NT2/D1 (cell line): ENCODE results near the gene AMBN.

ENCODE experiments used
- DNase-seq: peaks from one replicate; pipeline ENCODE4 v3.0.0-alpha.2; 2011; ENCODE audit warnings: low read depth, low spot score
- H3K27me3 ChIP-seq: 2 replicates; pipeline ENCODE4 v1.6.0; 2011; ENCODE audit warnings: mild to moderate bottlenecking; ENCODE audit not compliant: insufficient read length, insufficient read depth
- H3K36me3 ChIP-seq: 2 replicates; pipeline ENCODE4 v1.6.1; 2011; ENCODE audit warnings: mild to moderate bottlenecking, low read length, mixed read lengths; ENCODE audit not compliant: insufficient read depth, insufficient read length
- H3K4me1 ChIP-seq: 2 replicates; pipeline ENCODE4 v1.5.1; 2011; ENCODE audit not compliant: insufficient read depth, insufficient read length
- H3K4me3 ChIP-seq: 2 replicates; pipeline ENCODE4 v1.5.1; 2011; ENCODE audit warnings: low read depth; ENCODE audit not compliant: insufficient read length
- H3K9ac ChIP-seq: 2 replicates; pipeline ENCODE4 v1.6.0; 2011; ENCODE audit warnings: low read depth; ENCODE audit not compliant: insufficient read length
- H3K9me3 ChIP-seq: 2 replicates; pipeline ENCODE4 v1.5.1; 2011; ENCODE audit warnings: mild to moderate bottlenecking, low read length; ENCODE audit not compliant: insufficient read depth
- SUZ12 ChIP-seq: IDR thresholded peaks from 2 replicates; pipeline ENCODE4 v1.6.1; 2011; ENCODE audit not compliant: insufficient read length, insufficient read depth; ENCODE audit errors: extremely low read depth
- YY1 ChIP-seq: IDR thresholded peaks from 2 replicates; pipeline ENCODE4 v1.6.1; 2011; ENCODE audit not compliant: insufficient read length, insufficient read depth
- ZNF274 ChIP-seq: IDR thresholded peaks from 2 replicates; pipeline ENCODE4 v1.6.1; 2011; ENCODE audit warnings: mild to moderate bottlenecking, low read depth, low read length

The AMBN gene

GRCh38 chr4:70570796-70571195 lies 21.3 kb upstream of the AMBN start:
- Histone ChIP-seq H3K36me3 (no peaks in the 10 kb centered on the region), H3K4me1 (no peaks in the 10 kb centered on the region), H3K9ac (no peak overlapping the region), H3K9me3 (peaks cover 3% of the 10 kb centered on the region; the same call in 1 of the 2 replicates), H3K4me3 (no peak overlapping the region), H3K27me3 (no peaks in the 10 kb centered on the region)
- DNase-seq, result no peak
- TF ChIP-seq YY1 (no peak), SUZ12 (no peak), ZNF274 (no peak)

- DNase-seq, result no peak
- H3K9me3 ChIP-seq, result peaks cover 6% of the 10 kb centered on the region; the same call in 1 of the 2 replicates
- H3K9ac ChIP-seq, result no peak overlapping the region
- no peaks in the 10 kb centered on the region for H3K27me3 ChIP-seq
- no peaks in the 10 kb centered on the region for H3K4me1 ChIP-seq
- TF ChIP-seq YY1, result no peak
- TF ChIP-seq ZNF274, result no peak
- no peak for TF ChIP-seq SUZ12
- H3K36me3 ChIP-seq, result no peaks in the 10 kb centered on the region
- H3K4me3 ChIP-seq, result no peak overlapping the region
Measured at GRCh38 chr4:70571772-70572171, 20.3 kb upstream of the AMBN start.

GRCh38 chr4:70575964-70576363 lies 16.1 kb upstream of the AMBN start:
- Histone ChIP-seq H3K27me3 (no peaks in the 10 kb centered on the region), H3K9me3 (peaks cover 6% of the 10 kb centered on the region; the same call in 1 of the 2 replicates), H3K4me1 (no peaks in the 10 kb centered on the region), H3K9ac (no peak overlapping the region), H3K4me3 (no peak overlapping the region), H3K36me3 (no peaks in the 10 kb centered on the region)
- DNase-seq, result no peak
- TF ChIP-seq SUZ12 (no peak), YY1 (no peak), ZNF274 (no peak)

- H3K36me3 ChIP-seq, result no peaks in the 10 kb centered on the region
- no peaks in the 10 kb centered on the region for H3K4me1 ChIP-seq
- H3K9ac ChIP-seq, result no peak overlapping the region
- H3K4me3 ChIP-seq, result no peak overlapping the region
- DNase-seq, result no peak
- peaks cover 6% of the 10 kb centered on the region; the same call in 1 of the 2 replicates for H3K9me3 ChIP-seq
- no peaks in the 10 kb centered on the region for H3K27me3 ChIP-seq
- TF ChIP-seq YY1 (no peak), SUZ12 (no peak), ZNF274 (no peak)
Measured at GRCh38 chr4:70577220-70577927, 14.7 kb upstream of the AMBN start.

- H3K36me3 ChIP-seq, result no peaks in the 10 kb centered on the region
- DNase-seq, result no peak
- no peak for TF ChIP-seq YY1
- TF ChIP-seq ZNF274, result no peak
- no peak for TF ChIP-seq SUZ12
- no peak overlapping the region for H3K9ac ChIP-seq
- H3K4me1 ChIP-seq, result no peaks in the 10 kb centered on the region
- H3K4me3 ChIP-seq, result no peak overlapping the region
- no peaks in the 10 kb centered on the region for H3K27me3 ChIP-seq
- no peaks in the 10 kb centered on the region for H3K9me3 ChIP-seq
Measured at GRCh38 chr4:70581980-70582379, 10.1 kb upstream of the AMBN start.

- Histone ChIP-seq H3K36me3 (no peaks in the 10 kb centered on the region), H3K9ac (no peak overlapping the region)
- no peak for DNase-seq
Measured at GRCh38 chr4:70583952-70584834, 7.9 kb upstream of the AMBN start.

GRCh38 chr4:70586841-70587240 lies 5.2 kb upstream of the AMBN start:
- H3K27me3 ChIP-seq, result no peaks in the 10 kb centered on the region
- H3K9me3 ChIP-seq, result no peaks in the 10 kb centered on the region

More at GRCh38 chr4:70583952-70584834, 7.9 kb upstream of the AMBN start:
- H3K27me3 ChIP-seq, result no peaks in the 10 kb centered on the region
- no peaks in the 10 kb centered on the region for H3K9me3 ChIP-seq
- H3K4me1 ChIP-seq, result no peaks in the 10 kb centered on the region
- TF ChIP-seq ZNF274 (no peak), SUZ12 (no peak), YY1 (no peak)
- no peak overlapping the region for H3K4me3 ChIP-seq

More at GRCh38 chr4:70586841-70587240, 5.2 kb upstream of the AMBN start:
- no peaks in the 10 kb centered on the region for H3K36me3 ChIP-seq
- TF ChIP-seq SUZ12 (no peak), ZNF274 (no peak), YY1 (no peak)
- no peak for DNase-seq
- H3K4me1 ChIP-seq, result no peaks in the 10 kb centered on the region
- H3K4me3 ChIP-seq, result no peak overlapping the region
- H3K9ac ChIP-seq, result no peak overlapping the region
